ENCODE data around the gene IZUMO2.

DNA sequence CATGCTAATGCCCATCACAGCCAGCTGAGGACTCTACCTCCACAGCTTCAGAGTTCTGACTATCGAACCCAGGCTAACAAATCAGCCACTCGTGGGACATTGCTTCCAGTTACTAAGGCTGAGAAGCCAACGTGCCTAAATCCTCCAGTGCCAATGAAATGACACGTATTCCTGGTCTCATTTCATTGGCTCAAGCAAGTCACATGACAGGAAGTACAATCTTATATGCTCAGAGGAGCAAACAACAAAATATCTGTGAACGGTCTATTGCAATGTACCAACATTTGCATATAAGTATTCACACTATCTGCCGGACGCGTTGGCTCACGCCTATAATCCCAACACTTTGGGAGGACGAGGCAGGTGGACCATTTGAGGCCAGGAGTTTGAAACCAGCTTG is 12.8 kb upstream of the IZUMO2 start:
- TF ChIP-seq, protein P1, sequence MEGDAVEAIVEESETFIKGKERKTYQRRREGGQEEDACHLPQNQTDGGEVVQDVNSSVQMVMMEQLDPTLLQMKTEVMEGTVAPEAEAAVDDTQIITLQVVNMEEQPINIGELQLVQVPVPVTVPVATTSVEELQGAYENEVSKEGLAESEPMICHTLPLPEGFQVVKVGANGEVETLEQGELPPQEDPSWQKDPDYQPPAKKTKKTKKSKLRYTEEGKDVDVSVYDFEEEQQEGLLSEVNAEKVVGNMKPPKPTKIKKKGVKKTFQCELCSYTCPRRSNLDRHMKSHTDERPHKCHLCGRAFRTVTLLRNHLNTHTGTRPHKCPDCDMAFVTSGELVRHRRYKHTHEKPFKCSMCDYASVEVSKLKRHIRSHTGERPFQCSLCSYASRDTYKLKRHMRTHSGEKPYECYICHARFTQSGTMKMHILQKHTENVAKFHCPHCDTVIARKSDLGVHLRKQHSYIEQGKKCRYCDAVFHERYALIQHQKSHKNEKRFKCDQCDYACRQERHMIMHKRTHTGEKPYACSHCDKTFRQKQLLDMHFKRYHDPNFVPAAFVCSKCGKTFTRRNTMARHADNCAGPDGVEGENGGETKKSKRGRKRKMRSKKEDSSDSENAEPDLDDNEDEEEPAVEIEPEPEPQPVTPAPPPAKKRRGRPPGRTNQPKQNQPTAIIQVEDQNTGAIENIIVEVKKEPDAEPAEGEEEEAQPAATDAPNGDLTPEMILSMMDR (IDR thresholded peaks at IDR 0.05; ENCODE audit: poor library complexity, severe bottlenecking) = no peak
- TF ChIP-seq EZH2 (IDR thresholded peaks at IDR 0.05; ENCODE audit: borderline replicate concordance, insufficient read depth, low read length, poor library complexity, severe bottlenecking) = no peak
- TF ChIP-seq REST (IDR thresholded peaks at IDR 0.05; ENCODE audit: borderline replicate concordance) = no peak
- no peak for TF ChIP-seq POLR2AphosphoS5 (IDR thresholded peaks at IDR 0.05)
- no peak for TF ChIP-seq RAD21 (conservative IDR thresholded peaks at IDR 0.05)
- TF ChIP-seq EP300 (conservative IDR thresholded peaks at IDR 0.05; ENCODE audit: poor library complexity, severe bottlenecking) = no peak
- no peak for TF ChIP-seq SMC3 (conservative IDR thresholded peaks at IDR 0.05; ENCODE audit: poor library complexity)
- TF ChIP-seq TAF1 (IDR thresholded peaks at IDR 0.05; ENCODE audit: low read depth) = no peak
- no peak for TF ChIP-seq MXI1 (conservative IDR thresholded peaks at IDR 0.05; ENCODE audit: poor library complexity, severe bottlenecking)

Data from neural cell (in vitro differentiated cells).